GM12878 (cell line): ENCODE results near the gene ANP32E. TPM values are rescaled to one million over a fixed set of nuclear protein-coding genes. Genes with fewer than 3 reads are reported as not detected.

ENCODE experiments used
- ATAC-seq: fragments of 200-7000 bp; cut with Tn5 transposase; 3 replicates; pipeline ENCODE4 v1.9.1; 2020; ENCODE audit warnings: mild to moderate bottlenecking, moderate library complexity
- BruUV-seq: library from RNA; stranded (reverse); fragments of 400-500 nt; replicated peaks from 2 replicates; lab custom pipeline; 2021; lab: Mats Ljungman, UMichigan
- CTCF ChIA-PET: fragments of 300-600 bp; sonication (Branson Sonifier 250); formaldehyde crosslinking; extraction: SDS; loops from one replicate; lab custom pipeline; 2021; ENCODE audit warnings: inconsistent platforms; lab: Yijun Ruan, JAX
- POLR2A ChIA-PET: fragments of 350-600 bp; formaldehyde crosslinking; extraction: SDS; loops from one replicate; lab custom pipeline; 2021; ENCODE audit warnings: inconsistent platforms; lab: Charles Lee
- RAD21 ChIA-PET: fragments of 300-600 bp; sonication (Branson Sonifier 250); formaldehyde crosslinking; loops from one replicate; lab custom pipeline; 2023; ENCODE audit warnings: antibody characterized with exemption; ENCODE audit not compliant: unreplicated experiment; lab: Charles Lee
- SMC1A ChIA-PET: fragments of 300-600 bp; sonication (Branson Sonifier 250); formaldehyde crosslinking; loops from one replicate; lab custom pipeline; 2023; ENCODE audit not compliant: unreplicated experiment, uncharacterized antibody; lab: Charles Lee
- DNase-seq: peaks from one replicate; pipeline ENCODE4 v3.0.0-alpha.2; 2011; ENCODE audit warnings: low read depth, low spot score
- FAIRE-seq: peaks from 3 replicates; lab custom pipeline; 2011; peaks lifted over from hg19 to GRCh38; lab: Jason Lieb, UNC
- H2AFZ ChIP-seq: 2 replicates; pipeline ENCODE4 v1.6.0; 2011; ENCODE audit warnings: low read depth, low read length, control low read depth; ENCODE audit not compliant: control insufficient read depth
- H3K27ac ChIP-seq: 2 replicates; pipeline ENCODE4 v1.5.1; 2011; ENCODE audit warnings: control low read depth; ENCODE audit not compliant: control insufficient read depth, insufficient read depth
- H3K27me3 ChIP-seq, 2 experiments: replicated peaks in 1 of 2; 2 replicates each; pipeline versions ENCODE4 v1.6.0 to v1.6.1; 2011; ENCODE audit warnings: low read length in 1 of 2; ENCODE audit not compliant: control insufficient read depth in 2 of 2, insufficient read depth in 2 of 2
- H3K36me3 ChIP-seq, 2 experiments: 2 replicates each; pipeline ENCODE4 v1.5.1; 2011; ENCODE audit warnings: low read length in 1 of 2; ENCODE audit not compliant: control insufficient read depth in 2 of 2, insufficient read depth in 2 of 2
- H3K4me1 ChIP-seq: 2 replicates; pipeline ENCODE4 v1.6.1; 2011; ENCODE audit warnings: mild to moderate bottlenecking, low read length, moderate library complexity, mixed read lengths; ENCODE audit not compliant: control insufficient read depth, insufficient read depth
- H3K4me2 ChIP-seq: 2 replicates; pipeline ENCODE4 v1.6.0; 2011; ENCODE audit warnings: control low read depth; ENCODE audit not compliant: control insufficient read depth, insufficient read depth
- H3K4me3 ChIP-seq: fragments of 200-600 bp; sonication (generic); 2 replicates; pipeline ENCODE4 v1.5.1; 2016
- H3K79me2 ChIP-seq: 2 replicates; pipeline ENCODE4 v1.6.0; 2011; ENCODE audit warnings: low read length; ENCODE audit not compliant: control insufficient read depth, insufficient read depth
- H3K9ac ChIP-seq: 2 replicates; pipeline ENCODE4 v1.8.0; 2011; ENCODE audit warnings: low read length, control low read depth, mixed read lengths; ENCODE audit not compliant: control insufficient read depth, insufficient read depth
- H3K9me3 ChIP-seq: replicated peaks from 3 replicates; pipeline ENCODE4 v1.5.1; 2011; ENCODE audit warnings: mild to moderate bottlenecking, low read length; ENCODE audit not compliant: control insufficient read depth, insufficient read depth
- H4K20me1 ChIP-seq: 2 replicates; pipeline ENCODE4 v1.6.0; 2011; ENCODE audit not compliant: control insufficient read depth, insufficient read depth
- CEBPB ChIP-seq, 2 experiments: fragments of 150-350 bp in 1 of 2; IDR thresholded peaks; 2 replicates each; pipeline ENCODE4 v1.6.1; 2012 to 2014; ENCODE audit warnings: low read depth in 2 of 2, low read length in 2 of 2, borderline replicate concordance in 1 of 2, inconsistent platforms in 1 of 2
- CHD1 ChIP-seq: IDR thresholded peaks from 2 replicates; pipeline ENCODE4 v1.6.1; 2012; ENCODE audit warnings: low read depth, low read length, improper control_type of control experiment
- ELK1 ChIP-seq: IDR thresholded peaks from 2 replicates; pipeline ENCODE4 v1.6.1; 2012; ENCODE audit warnings: low read depth, low read length, improper control_type of control experiment
- HDAC6 ChIP-seq: fragments of 200-600 bp; sonication (generic); IDR thresholded peaks from one replicate; pipeline ENCODE4 v1.8.0; 2017; ENCODE audit warnings: antibody characterized with exemption; ENCODE audit not compliant: unreplicated experiment
- KDM1A ChIP-seq: fragments of 200-600 bp; sonication (generic); IDR thresholded peaks from 2 replicates; pipeline ENCODE4 v1.6.1; 2016; ENCODE audit warnings: borderline replicate concordance
- REST ChIP-seq: IDR thresholded peaks from 2 replicates; pipeline ENCODE4 v1.6.1; 2012; ENCODE audit warnings: mild to moderate bottlenecking, low read depth, low read length
- SP1 ChIP-seq: IDR thresholded peaks from one replicate; pipeline ENCODE4 v1.6.1; 2011; ENCODE audit warnings: low read depth, low read length
- SPI1 ChIP-seq: IDR thresholded peaks from 2 replicates; pipeline ENCODE4 v1.6.1; 2011; ENCODE audit warnings: low read depth, mild to moderate bottlenecking, low read length, moderate library complexity, borderline replicate concordance; ENCODE audit not compliant: insufficient read depth
- STAT1 ChIP-seq: fragments of 450-650 bp; conservative IDR thresholded peaks from 2 replicates; pipeline ENCODE4 v1.6.1; 2014; ENCODE audit warnings: antibody characterized with exemption, mild to moderate bottlenecking
- WGBS: methylation state at CpG from one replicate; pipeline ENCODE4 v1.1.6; 2016; ENCODE audit warnings: low lambda C conversion rate; ENCODE audit not compliant: insufficient replicate concordance, insufficient coverage; ENCODE audit errors: missing lambda C conversion rate; 5-methylcytosine and 5-hydroxymethylcytosine counted together
- in situ Hi-C: fragments of 300-500 bp; cut with MboI; formaldehyde crosslinking; loops from 9 replicates; pipeline ENCODE4 v1.14.3; 2018; ENCODE audit warnings: mixed read lengths
- intact Hi-C: fragments of 100-400 bp; cut with micrococcal nuclease; formaldehyde crosslinking; loops from one replicate; pipeline ENCODE4 v1.14.2; 2022; ENCODE audit not compliant: unreplicated experiment
- polyA plus RNA-seq, 11 experiments: library from polyadenylated mRNA; depleted of rRNA in 4 of 11; unstranded in 6 of 11; stranded (reverse) in 5 of 11; fragments of >200 nt; fragmentation: Nextera tagmentation in 4 of 11; fragmentation: Illumina TruSeq in 1 of 11; extraction: Ambion mirVana in 4 of 11; extraction: Trizol in 1 of 11; gene quantifications; 1 replicate in 1 of 11; 2 replicates in 10 of 11; pipeline versions ENCODE4 v1.2.1 to v1.2.3, GENCODE V29; 2011 to 2016; ENCODE audit warnings: inconsistent platforms in 2 of 11, missing spikeins in 2 of 11, low read depth in 1 of 11
- total RNA-seq, 4 experiments: library from RNA; depleted of rRNA in 3 of 4; stranded (reverse); fragments of >200 nt in 3 of 4; fragmentation: Illumina TruSeq in 1 of 4; extraction: Trizol in 1 of 4; gene quantifications; 2 replicates each; pipeline versions ENCODE4 v1.2.1 to v1.2.3, GENCODE V29; 2013 to 2021

ANP32E gene
- total and polyA plus RNA-seq, 10 of the 15 experiments (the other 5 are each of a cell fraction or from before 2014, with no cell fraction given) = 59.2 to 250 (median 121) TPM

- no peaks in the 10 kb centered on the region for H3K27me3 ChIP-seq
- CTCF ChIA-PET = interaction anchor here (0.6 to 4.5 kb wide), 36 partner anchors 9 to 408 kb away, joined by 3 to 79 read pairs (median 5); partner anchors contain the start of gene VPS45
- no peaks in the 10 kb centered on the region for H3K36me3 ChIP-seq
- no peak for FAIRE-seq
- ATAC-seq = peak; percentile 70
- peaks cover 4% of the 10 kb centered on the region for H3K4me1 ChIP-seq
- H3K4me3 ChIP-seq = no peak overlapping the region
- no peak for TF ChIP-seq CHD1
- TF ChIP-seq, all 136 proteins: peak for 0
- H3K4me2 ChIP-seq = no peak overlapping the region
- SMC1A ChIA-PET = interaction anchor here (0.6 to 4.2 kb wide), 25 partner anchors 8 to 240 kb away, joined by 3 to 33 read pairs (median 4); no protein-coding TSS in a partner anchor
- WGBS = 1% methylated on average over 3 of the region's 3 CpGs
- no peaks in the 10 kb centered on the region for H3K79me2 ChIP-seq
- in situ Hi-C loops (no loop called here), intact Hi-C loops (loop anchor here (1.0 to 5.0 kb wide), 2 partner anchors 114 to 225 kb away; no protein-coding TSS in a partner anchor)
- H3K9ac ChIP-seq = no peak overlapping the region
- H3K9me3 ChIP-seq = no peaks in the 10 kb centered on the region
- no peaks in the 10 kb centered on the region for H4K20me1 ChIP-seq
- POLR2A ChIA-PET = interaction anchor here (0.8 to 2.1 kb wide), 6 partner anchors 9 to 85 kb away, joined by 3 to 7 read pairs (median 4); no protein-coding TSS in a partner anchor
- RAD21 ChIA-PET = interaction anchor here (0.7 to 3.8 kb wide), 19 partner anchors 8 to 303 kb away, joined by 3 to 35 read pairs (median 4); partner anchors contain the start of genes PLEKHO1 and VPS45
- H3K27ac ChIP-seq = no peak overlapping the region
- no peak for DNase-seq
- BruUV-seq = no TSS peak
- H2AFZ ChIP-seq = peak overlapping the region; percentile 47
These were observed 48.4 kb downstream of the ANP32E start for GRCh38 chr1:150187560-150187931.

GRCh38 chr1:150186789-150187559, 48.9 kb downstream of the ANP32E start:
- Histone ChIP-seq H3K79me2 (no peaks in the 10 kb centered on the region), H3K27me3 (no peaks in the 10 kb centered on the region), H3K4me3 (no peak overlapping the region), H3K4me1 (peaks cover 4% of the 10 kb centered on the region), H2AFZ (peak overlapping the region; percentile 89), H3K36me3 (no peaks in the 10 kb centered on the region), H3K4me2 (0 out of 2 replicates have a peak overlapping the region, but pooled peaks have one; percentile 55), H3K27ac (no peak overlapping the region; the same call in 1 of the 2 replicates), H3K9ac (peak overlapping the region; percentile 27; the same call in 1 of the 2 replicates), H3K9me3 (no peaks in the 10 kb centered on the region), H4K20me1 (no peaks in the 10 kb centered on the region)
- POLR2A ChIA-PET = interaction anchor here (0.5 to 2.1 kb wide), 12 partner anchors 8 to 495 kb away, joined by 3 to 7 read pairs (median 4); partner anchors contain the start of gene VPS45
- WGBS = 9% methylated on average over 9 of the region's 10 CpGs
- SMC1A ChIA-PET = interaction anchor here (0.6 to 4.2 kb wide), 29 partner anchors 8 to 298 kb away, joined by 3 to 33 read pairs (median 3); no protein-coding TSS in a partner anchor
- ATAC-seq = peak; percentile 91
- DNase-seq = no peak
- intact Hi-C loops (loop anchor here (1.0 to 5.0 kb wide), 2 partner anchors 114 to 225 kb away; no protein-coding TSS in a partner anchor), in situ Hi-C loops (no loop called here)
- FAIRE-seq = peak; percentile 69
- RAD21 ChIA-PET = interaction anchor here (0.6 to 3.8 kb wide), 24 partner anchors 9 to 302 kb away, joined by 3 to 35 read pairs (median 4); partner anchors contain the start of genes PLEKHO1 and VPS45
- CTCF ChIA-PET = interaction anchor here (0.6 to 4.5 kb wide), 44 partner anchors 8 to 379 kb away, joined by 3 to 79 read pairs (median 5); partner anchors contain the start of gene VPS45
- BruUV-seq = no TSS peak
- no peak for TF ChIP-seq ELK1
- no peak for TF ChIP-seq STAT1
- TF ChIP-seq SP1 = no peak
- no peak for TF ChIP-seq KDM1A
- no peak for TF ChIP-seq HDAC6
- no peak for TF ChIP-seq SPI1
- no peak for TF ChIP-seq REST
- no peak for TF ChIP-seq CEBPB (IDR thresholded peaks at IDR 0.05; ENCODE audit: borderline replicate concordance in 1 of 2, low read depth in 2 of 2, low read length in 2 of 2)
